ENCODE data around the gene LHX3.

The LHX3 gene

DNA sequence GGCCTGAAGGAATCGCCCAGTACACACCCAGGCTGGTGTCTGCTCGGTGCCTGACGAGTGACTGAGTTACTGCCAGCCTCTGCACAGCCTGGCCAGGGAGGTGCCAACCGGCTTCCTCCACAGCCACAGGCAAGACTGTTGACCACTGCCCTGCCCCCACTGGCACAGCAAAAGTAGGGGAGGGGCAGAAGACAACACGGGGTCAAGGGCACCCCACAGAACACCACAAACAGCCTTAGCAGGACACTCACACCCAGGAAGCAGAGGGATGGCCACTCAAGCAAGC lies 722 bp upstream of the LHX3 start:
- no peak for DNase-seq

DNA sequence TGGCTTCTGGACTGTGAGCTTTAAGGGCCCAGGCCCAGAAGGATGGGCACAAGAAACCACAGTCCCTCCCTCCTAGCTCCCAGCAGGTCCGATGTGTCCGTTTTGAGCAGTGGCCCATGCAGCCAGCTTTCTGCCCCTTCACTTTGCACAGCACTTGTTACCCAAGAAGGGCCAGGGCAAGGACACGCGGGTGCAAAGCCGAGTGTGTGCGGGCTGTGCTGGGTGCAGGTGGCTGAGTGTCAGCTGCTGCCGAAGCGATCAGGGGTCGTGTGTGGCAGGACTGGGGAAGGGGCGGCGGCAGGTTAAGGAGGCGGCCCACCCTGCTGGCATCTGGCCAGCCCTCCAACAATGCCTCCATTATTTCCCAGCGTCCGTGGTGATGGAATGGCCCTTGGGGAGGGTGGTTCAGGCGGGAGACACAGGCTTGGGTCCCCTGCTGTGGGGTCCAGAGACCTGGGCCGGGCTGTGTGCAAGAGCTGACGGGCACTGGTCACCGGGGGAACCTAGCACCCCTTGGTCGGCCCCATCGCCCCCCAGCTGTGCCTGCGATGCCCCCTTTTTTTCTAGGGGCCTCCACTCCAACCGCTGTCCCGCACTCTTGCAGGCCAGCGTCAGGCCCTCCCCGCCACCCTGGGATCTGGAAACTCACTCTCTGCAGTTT lies 653 bp downstream of the LHX3 start:
- DNase-seq, result no peak

DNA sequence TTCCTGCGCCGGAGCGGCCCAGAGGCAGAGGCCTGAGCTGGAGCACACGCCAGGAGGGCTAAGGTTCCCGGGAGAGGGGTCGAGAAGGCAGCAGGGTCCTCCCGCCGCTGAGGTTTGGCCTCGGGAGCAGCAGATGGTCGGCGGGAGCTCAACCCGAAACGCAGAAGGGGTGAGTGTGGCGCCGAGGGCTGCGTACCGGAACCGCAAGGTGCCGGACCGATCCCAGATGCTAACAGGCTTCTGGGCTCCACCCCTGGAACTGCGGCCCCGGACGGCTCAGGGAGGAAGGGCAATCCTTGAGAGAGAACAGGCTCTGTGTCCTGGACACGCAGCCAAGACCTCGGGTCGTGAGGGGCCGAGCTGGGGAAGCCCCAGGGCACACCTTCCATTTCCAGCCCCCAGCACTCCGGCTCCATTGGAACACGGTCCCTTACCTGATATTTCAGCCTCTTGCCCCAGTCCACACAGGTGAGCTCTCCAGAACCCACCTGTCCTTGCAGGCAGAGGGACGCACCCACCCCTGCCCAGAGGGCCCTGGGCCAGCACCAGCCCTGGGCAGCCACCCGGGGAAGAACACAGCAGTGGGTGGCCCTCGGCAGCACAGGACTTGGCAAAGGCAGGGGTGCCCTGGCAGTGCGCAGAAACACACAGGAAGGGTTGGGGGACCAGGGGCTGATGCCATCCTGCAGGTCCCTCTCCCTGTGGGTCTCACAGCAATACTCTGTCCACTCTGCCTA lies 1.4 kb downstream of the LHX3 start:
- no peak for DNase-seq

DNA sequence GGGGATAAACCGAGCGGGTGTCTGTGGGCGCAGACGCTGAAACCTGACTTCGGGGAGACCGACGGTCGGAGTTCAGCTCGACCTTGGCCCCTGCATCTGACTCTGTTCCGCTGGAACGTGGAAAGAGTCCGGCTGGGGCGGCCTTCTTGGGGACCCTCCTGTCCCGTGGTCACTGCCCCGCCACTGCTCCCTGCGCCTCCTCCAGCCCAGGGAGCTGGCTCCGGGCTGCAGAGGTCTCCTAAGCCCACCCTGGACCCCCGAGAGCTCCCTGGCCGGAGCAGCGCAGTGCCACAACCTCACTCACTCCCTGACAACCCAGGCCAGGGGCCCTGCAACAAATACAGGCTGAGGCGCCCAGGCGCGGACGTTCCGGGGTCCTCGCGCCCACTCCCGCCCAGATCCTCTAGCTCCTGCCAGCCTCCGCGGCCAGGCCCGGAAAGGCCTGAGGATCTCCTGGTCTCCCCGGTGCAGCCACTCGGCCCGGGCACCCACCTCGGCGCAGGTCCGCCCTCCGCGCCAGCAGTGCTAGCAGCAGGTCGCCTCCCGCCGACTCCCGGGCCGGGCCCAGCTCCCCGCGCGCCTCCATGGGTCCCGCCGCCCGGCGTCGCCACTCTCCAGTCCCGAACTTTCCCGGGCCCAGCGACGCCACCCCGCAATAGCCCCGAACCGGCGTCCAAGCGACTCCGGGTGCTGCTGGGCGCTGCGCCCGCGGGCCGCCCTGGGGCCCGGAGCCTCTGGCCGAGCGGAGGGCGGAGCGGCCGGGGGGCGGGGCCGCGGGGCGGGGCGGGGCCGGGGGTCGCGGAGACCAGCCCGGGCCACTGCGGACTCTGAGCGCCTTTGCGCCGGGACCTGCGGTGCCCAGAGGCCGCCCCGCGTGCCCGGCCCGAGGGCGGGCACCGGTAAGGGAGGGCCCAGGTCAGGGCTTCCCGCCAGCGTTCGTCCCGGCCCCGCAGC lies 2.2 kb downstream of the LHX3 start:
- no peak for DNase-seq

DNA sequence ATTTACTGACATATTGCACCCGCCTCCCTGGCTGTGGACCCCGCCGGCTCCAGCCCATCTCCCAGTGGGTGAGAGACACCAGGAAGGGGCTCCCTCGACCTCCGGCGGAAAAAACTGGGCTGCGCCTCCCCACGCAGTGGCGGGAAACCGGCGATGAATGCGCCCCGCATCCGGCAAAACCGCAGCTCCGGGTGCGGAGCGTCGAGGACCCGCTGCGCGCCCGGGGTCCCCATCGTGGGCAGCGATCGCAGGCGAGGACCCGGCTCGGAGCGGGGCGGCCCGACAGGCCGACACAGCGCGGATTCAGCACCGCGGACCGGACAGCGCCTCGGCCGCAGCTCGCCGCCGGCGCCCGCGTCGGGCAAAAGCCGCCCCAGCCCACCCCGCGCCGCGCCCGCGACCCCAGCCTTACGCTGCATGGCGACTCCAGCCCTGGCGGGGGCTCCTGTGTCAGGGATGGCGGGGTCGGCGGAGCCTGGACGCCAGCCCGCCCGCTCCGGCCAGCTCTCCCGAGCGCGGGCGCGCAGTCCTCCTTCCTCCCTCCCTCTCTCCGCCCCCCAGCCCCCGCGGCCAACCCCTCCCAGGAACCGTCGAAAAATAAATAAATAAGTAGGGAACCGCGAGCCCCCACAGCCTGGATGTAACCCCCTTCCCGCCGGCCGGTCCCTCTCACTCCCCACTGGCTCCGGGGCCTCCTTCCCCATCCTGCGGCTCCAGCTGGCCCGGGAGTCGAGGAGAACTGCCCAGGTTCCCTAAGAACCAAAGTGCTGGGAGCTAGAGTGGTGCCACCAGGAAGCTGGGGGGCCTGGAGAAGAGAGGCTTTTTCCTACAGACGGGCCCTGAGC lies 3.1 kb downstream of the LHX3 start:
- DNase-seq, result peak in 1 of 5 experiments; percentile 15

DNA sequence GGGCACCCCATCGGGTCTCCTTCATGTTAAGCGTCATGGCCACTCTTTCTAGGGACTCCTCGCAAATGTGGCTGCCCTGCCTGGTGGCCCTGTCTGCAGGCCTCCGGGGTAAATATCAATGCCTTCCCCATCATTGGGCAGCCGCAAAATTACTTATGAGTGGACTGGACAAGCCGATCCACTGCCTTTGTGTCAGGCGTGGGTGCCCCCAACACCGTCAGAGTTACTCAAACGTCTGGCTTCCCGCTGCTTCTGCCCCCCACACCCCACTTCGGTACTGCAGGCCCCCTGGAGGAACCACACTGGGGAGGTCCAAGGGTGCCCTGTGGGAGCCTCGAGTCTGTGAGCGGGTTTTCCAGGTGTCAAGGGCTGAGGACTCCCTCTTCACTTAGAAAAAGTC lies 3.8 kb downstream of the LHX3 start:
- DNase-seq, result no peak

DNA sequence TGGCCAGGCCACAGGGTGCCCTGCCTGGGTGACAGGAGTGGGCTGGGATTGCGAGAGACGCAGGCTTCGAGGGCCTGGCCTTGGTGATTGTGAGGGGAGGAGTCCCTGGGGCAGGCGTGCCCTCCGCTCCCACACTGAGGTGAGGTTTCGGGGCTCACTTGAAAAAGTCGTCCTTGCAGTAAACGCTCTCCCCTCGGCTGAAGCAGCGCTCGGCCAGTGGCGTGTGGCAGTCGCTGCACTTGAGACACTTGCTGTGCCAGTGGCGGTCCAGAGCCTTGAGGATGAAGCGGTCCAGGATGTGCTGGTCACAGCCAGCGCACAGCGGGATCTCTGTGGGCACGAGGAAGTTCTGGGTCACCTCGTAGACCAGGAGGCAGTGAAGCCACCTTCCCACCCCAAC lies 4.5 kb downstream of the LHX3 start:
- no peak for DNase-seq

DNA sequence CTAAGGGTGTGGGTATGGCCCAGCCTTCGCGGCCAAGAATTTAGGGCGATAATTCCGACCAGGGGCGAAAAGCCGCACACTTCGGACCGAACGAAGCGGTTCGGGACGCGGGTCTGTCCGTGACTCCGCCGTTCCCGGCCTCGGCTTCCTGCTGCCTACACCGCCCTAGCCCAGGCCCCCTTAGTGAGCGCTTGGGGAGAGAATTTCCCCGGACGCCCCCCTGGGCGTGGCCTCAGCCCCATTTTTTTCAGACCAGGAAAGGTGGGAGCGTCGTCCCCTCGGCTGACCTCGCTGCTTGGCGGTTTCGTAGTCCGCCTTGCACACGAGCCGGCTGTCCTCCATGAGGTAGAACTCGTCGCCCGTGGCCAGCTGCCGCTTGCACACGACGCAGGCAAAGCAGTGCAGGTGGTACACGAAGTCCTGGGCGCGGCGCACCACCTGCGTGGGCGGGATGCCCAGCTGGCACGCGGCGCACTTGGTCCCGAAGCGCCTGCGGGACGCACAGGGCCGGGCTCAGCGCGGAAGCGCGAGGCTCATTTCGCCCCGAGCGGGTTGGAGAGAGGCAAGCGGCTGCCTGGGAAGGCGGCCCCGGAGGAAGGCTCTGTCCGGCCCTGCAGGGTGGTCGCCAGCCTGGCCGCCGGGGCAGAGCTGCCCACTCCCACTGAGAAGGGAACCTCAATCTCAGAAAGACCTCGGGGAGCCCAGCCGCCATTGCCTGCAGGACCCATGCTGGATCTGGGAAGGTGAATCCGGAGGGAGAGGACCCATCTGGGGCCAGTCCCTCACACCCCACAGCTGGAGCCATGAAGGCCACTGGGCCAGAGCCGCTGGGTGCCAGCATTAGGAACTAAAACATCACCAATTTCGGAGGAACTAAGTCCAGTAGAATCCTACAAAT lies 5.3 kb downstream of the LHX3 start:
- no peak for DNase-seq

DNA sequence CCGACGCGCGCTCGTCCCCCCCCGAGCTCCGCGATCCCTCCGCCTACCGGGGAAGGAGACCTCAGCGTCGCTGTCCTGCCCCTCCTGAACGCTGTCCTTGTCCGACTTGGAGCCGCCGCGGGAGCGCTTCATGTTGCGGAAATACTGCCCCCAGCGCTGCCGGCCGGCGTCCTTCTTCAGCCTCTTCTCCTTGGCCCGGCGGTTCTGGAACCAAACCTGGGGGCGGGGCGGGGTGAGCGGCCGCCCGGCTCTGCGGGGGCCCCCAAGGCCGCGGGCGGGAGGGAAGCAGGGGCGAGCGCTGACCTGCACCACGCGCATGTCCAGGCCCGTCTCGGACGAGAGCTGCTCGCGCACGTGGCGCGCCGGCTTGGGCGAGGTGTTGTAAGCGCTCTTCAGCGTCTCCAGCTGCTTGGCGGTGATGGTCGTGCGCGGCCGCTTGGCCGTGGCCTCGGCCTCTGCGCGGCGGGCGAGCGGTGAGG lies 6.3 kb downstream of the LHX3 start:
- DNase-seq, result no peak

DNA sequence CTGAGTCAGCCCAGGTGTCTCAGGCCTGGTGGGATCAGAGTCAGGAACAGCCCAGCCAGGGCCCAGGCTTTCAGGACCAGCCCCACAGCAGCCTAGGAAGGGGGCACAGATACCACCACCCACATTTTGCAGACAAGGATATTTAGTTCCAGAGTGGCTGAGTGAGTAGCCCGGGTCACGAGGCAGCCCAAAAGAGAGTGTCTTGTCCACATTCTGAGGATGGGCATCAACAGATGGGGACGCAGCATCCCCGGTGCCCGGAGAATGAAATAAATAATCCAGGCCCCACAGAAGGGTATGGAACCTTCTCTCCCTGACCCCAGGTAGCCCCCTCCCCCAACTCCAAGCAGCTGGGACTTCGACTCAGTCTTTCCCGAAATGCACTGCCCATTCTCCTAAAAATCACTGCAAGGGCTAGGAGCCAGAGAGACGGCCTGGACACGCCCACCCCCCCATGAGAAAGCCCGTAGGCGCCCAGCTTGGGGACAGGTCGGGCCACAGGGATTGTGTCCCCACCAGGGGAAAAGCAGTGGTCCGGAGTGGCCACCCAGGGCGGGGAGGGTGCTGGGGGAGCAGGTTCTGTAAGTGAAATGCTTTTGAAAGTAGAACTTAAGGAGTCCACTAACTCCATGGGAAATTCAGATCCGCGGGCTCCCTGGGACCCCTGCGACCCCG lies 6.9 kb downstream of the LHX3 start:
- no peak for DNase-seq

DNA sequence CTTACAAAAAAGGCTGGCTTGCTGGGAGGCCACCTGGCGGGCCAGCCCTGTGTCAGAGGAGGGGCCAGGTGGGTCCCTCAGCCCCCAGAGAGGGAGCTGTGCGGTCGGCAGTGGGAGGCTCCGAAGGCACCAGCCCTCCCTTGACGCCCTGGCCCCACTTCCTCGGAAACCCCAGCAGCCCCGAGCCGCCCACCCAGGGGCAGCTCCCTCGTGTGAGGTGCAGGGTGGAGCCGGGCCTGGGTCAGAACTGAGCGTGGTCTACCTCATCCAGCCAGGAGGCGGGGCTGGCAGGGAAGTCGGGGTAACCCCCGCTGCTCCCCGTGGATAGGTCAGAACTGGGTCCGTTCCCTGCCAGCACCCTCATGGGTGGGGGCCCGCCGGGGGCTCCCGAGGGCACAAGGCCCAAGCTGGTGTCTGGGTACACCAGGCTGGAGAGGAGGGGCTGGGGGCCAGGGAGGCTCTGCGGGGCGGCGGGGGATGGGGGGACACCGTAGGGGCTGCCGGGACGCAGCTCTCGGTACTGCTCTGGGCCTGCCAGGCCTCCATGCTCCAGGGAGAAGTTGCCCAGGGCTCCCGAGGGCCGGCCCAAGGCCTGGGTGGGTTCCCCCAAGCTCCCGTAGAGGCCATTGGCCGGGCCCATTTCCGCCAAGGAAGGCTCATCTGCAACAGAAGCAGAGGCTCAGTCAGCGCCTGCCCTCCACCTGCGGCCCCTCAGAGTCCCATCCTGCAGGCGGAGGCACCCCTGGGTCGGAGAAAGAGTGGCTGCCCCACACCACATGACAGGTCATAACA lies 7.6 kb downstream of the LHX3 start:
- no peak for DNase-seq

DNA sequence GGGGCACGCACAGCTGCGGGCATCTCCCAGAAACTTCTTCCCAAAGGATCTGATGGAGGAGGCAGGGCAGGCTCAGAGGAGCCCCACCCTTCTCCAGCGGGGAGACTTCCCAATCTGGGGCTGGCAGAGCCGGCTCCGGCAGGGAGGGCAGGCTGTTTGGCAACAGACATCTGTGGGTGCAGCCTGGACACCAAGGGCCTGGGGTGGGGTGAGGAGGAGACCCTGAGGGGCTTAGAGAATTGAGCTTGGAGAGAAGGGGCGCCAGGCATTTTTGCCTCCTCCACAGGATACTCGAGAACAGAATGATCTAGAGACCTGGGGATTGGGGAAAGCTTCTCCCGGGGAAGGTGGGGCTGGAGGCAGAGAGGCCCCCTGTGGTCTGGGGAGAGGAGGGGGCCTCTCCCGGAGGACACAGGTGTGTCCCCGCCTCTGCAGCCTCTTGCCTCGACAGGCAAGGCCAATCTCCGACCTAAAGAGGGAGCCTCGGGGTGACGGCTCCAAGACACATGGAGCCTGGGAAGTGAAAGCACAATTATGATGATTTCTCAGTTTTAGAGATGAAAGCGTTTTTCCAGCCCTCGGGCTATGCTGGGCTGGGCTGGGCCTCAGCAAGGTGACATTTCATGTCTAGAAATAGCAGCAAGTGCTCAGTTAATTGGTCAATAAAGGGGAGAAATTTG lies 8.4 kb downstream of the LHX3 start:
- DNase-seq, result no peak

DNA sequence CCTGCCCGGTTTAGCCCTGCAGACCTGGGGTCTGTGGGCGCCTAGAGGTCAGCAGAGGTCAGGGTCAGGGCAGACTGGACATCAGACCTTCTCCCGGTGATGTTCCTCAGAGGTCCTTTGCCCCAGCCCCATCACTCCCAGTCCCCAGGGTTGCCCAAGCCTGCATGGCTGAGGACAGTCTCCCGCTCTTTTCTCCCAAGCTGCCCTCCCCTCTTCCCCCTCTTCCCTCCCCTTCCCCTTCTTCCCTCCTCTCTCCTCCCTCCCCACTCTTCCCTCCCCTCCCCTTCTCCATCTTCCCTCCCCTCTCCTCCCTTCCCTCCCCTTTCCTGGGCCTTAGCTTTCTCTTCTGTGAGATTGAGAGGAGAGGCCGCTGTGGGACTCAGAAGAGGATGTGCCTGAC lies 10.4 kb downstream of the LHX3 start:
- no peak for DNase-seq

DNA sequence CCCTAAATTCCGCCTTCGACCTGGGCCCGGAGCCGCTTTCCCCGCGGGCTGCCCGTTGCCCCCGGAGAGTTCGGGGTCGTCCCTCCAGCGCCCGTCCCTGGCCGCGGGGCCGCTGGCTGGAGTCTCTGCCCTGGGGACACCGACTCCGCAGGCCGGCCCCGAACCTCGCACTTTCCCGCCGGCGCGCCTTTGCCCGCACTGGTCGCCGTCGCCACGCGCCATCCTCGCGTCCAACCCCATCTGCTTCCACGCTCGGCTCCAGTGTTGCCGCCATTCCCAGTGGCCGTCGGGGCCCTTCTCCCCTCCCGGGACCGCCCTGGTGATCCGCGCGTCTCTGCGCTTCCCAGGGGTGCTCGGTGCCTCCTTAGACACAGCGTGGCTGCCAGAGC lies 11.0 kb downstream of the LHX3 start:
- no peak for DNase-seq

DNA sequence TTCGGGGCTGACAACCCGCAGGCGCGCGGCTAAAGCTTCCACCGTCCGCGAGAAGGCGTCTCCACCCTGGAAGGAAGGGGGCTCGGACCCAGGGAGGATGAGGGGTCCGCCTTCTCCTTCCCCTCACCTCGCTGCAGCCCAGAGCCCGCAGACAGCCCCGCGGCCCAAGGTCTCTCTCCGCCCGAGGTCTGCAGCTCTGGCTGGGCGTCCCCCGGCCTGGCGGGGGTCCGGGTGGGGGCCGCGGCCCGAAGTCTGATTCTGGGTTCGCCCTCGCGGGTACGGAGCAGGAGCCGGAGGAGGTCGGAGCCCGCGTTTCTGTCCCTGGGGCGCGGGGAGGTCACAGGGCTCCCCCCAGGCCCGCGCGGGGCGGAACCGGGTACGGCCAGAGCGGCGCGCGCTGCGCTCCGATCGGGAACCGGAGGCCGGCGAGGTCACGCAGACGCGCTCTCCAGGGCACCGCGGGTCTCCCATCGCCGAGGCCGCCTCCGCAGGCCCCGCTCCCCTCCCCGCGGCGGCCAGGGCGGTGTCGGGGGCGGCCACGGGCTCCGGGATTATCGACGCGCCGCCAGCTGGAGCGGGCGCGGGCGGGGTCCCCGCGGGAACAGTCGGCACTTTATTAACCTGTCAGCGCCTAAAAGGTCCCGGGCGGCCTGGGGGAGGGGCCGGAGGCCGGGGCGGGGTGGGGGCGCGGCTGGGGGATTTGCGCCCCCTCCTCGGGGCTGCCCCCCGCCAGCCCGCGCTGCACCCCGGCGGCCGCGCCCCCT lies 11.6 kb downstream of the LHX3 start:
- no peak for DNase-seq

DNA sequence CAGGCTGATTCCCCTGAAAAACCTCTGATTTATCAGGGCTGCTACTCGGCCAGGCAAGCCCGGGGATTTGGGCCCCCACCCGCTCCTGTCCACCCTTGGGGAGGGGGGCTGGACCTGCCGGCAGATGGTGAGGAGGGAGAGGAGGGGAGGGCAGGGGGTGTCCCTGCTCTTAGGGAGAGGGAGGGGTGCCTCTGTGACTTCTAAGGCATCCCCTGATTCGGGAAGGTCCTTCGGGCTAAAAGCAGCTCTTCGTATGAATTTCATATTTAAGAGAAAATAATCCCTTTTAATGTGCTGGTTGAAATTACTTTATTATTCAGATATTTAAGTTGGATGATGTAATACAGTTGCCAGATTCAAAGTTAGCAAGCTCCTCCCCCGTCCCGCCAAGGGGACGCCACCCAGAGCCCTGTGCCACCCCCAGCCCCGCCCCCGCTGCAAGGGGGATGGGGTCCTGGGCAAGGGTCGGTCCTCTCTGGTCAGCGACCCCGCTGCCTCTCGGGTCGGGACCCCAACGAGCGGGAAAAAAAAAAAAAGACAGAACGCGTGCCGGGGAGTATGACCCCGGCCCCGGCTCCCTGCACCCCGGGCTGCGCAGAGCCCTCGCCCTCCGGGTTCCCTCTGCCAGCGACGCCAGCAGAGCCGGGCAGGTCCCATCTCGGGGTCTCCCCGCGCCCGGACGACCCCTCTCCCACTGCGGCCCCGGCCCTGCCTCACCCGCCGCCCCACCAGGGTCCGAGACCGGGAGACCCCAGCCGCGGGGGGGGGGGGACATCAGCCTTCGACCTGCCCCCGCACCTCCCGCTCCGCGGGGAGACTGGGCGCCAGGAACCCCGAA lies 12.4 kb downstream of the LHX3 start:
- no peak for DNase-seq

DNA sequence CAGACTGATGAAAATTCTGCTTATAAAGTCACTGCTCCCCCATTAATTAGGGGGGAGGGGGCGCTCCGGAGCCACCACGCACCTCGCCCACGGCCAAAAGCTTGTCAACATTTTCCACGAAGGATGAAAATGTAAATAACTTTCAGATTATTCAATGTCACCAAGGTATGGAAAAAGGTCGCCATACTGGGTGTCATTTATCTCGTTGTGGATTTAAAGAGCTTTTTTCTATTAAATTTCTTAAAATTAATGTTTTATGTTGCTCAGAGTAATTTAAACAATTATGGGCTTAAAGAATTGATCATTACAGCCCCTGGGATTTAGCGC lies 13.0 kb downstream of the LHX3 start:
- no peak for DNase-seq
